GM18508 (cell line): ENCODE results near the gene CDK1.

Experiments used
- ATAC-seq: cut with Tn5 transposase; IDR thresholded peaks from one replicate; pipeline ENCODE4 v1.9.1; 2021; ENCODE audit warnings: moderate number of reproducible peaks; ENCODE audit not compliant: insufficient read depth, unreplicated experiment

Gene CDK1

GRCh38 chr10:60769406-60769805 lies 8.9 kb upstream of the CDK1 start:
- ATAC-seq: no peak

- ATAC-seq: peak; percentile 2
Measured at GRCh38 chr10:60777696-60778213, 523 bp upstream of the CDK1 start.

GRCh38 chr10:60778971-60779796 lies 906 bp downstream of the CDK1 start:
- no peak for ATAC-seq

GRCh38 chr10:60781661-60782060 lies 3.4 kb downstream of the CDK1 start:
- ATAC-seq: no peak

GRCh38 chr10:60784641-60785040 lies 6.4 kb downstream of the CDK1 start:
- ATAC-seq: no peak

GRCh38 chr10:60788544-60788943 lies 10.3 kb downstream of the CDK1 start:
- ATAC-seq: no peak

- ATAC-seq: no peak
Measured at GRCh38 chr10:60789340-60789739, 11.1 kb downstream of the CDK1 start.

GRCh38 chr10:60794953-60795352 lies 16.7 kb downstream of the CDK1 start:
- no peak for ATAC-seq

GRCh38 chr10:60795465-60796202 lies 17.4 kb downstream of the CDK1 start:
- ATAC-seq: no peak

GRCh38 chr10:60796481-60796880 lies 18.2 kb downstream of the CDK1 start:
- no peak for ATAC-seq

- no peak for ATAC-seq
Measured at GRCh38 chr10:60797200-60797599, 18.9 kb downstream of the CDK1 start.

GRCh38 chr10:60798031-60798430 lies 19.8 kb downstream of the CDK1 start:
- no peak for ATAC-seq

GRCh38 chr10:60798870-60799269 lies 20.6 kb downstream of the CDK1 start:
- ATAC-seq: no peak

- ATAC-seq: no peak
Measured at GRCh38 chr10:60799971-60800650, 21.8 kb downstream of the CDK1 start.

- ATAC-seq: no peak
Measured at GRCh38 chr10:60800918-60801317, 22.6 kb downstream of the CDK1 start.

- no peak for ATAC-seq
Measured at GRCh38 chr10:60801522-60801921, 23.2 kb downstream of the CDK1 start.

GRCh38 chr10:60803433-60803832 lies 25.2 kb downstream of the CDK1 start:
- ATAC-seq: no peak

GRCh38 chr10:60803865-60804264 lies 25.6 kb downstream of the CDK1 start:
- no peak for ATAC-seq

GRCh38 chr10:60806921-60807320 lies 28.6 kb downstream of the CDK1 start:
- no peak for ATAC-seq

- no peak for ATAC-seq
Measured at GRCh38 chr10:60807499-60807898, 29.2 kb downstream of the CDK1 start.

- ATAC-seq: no peak
Measured at GRCh38 chr10:60808036-60808435, 29.8 kb downstream of the CDK1 start.
